PC-3 (cell line): Measurements from ENCODE around the gene TEAD1. TPM values are rescaled to one million over a fixed set of nuclear protein-coding genes. Genes with fewer than 3 reads are reported as not detected.
A peak's percentile ranks its signal among the peaks of the same experiment; 100 is the strongest.

Experiments used
- ATAC-seq: fragments of 200-7000 bp; cut with Tn5 transposase; 2 replicates; pipeline ENCODE4 v1.9.1; 2020; ENCODE audit warnings: mild to moderate bottlenecking, moderate library complexity
- Bru-seq: library from RNA; stranded (reverse); fragments of 400-500 nt; gene quantifications from one replicate; lab custom pipeline; 2021; lab: Mats Ljungman, UMichigan
- BruChase-seq, 2 experiments: library from RNA; stranded (reverse); fragments of 400-500 nt; gene quantifications; one replicate each; lab custom pipeline; 2021; lab: Mats Ljungman, UMichigan
- BruUV-seq: library from RNA; stranded (reverse); fragments of 400-500 nt; replicated peaks from 2 replicates; lab custom pipeline; 2021; lab: Mats Ljungman, UMichigan
- CTCF ChIA-PET: fragments of 300-600 bp; sonication (Branson Sonifier 250); formaldehyde crosslinking; loops from one replicate; lab custom pipeline; 2022; ENCODE audit warnings: antibody characterized with exemption; lab: Charles Lee
- POLR2A ChIA-PET: fragments of 300-600 bp; sonication (Branson Sonifier 250); formaldehyde crosslinking; loops from one replicate; lab custom pipeline; 2022; ENCODE audit warnings: antibody characterized with exemption; ENCODE audit not compliant: unreplicated experiment; lab: Charles Lee
- DNase-seq: peaks from one replicate; pipeline ENCODE4 v3.0.0-alpha.2; 2015
- H2AFZ ChIP-seq: fragments of 300-600 bp; sonication (generic); 2 replicates; pipeline ENCODE4 v1.6.0; 2016; ENCODE audit warnings: antibody characterized with exemption, low read length
- H3F3A ChIP-seq: fragments of 300-600 bp; sonication (generic); one replicate; pipeline ENCODE4 v1.6.0; 2017; ENCODE audit warnings: antibody characterized with exemption, low read length, control low read depth, mild to moderate bottlenecking; ENCODE audit not compliant: unreplicated experiment
- H3K27ac ChIP-seq: fragments of 300-600 bp; sonication (generic); 2 replicates; pipeline ENCODE4 v1.5.1; 2016; ENCODE audit warnings: mild to moderate bottlenecking, low read length
- H3K27me3 ChIP-seq: fragments of 300-600 bp; sonication (generic); 2 replicates; pipeline ENCODE4 v1.6.1; 2016; ENCODE audit warnings: low read length, mixed read lengths
- H3K36me3 ChIP-seq: fragments of 300-600 bp; sonication (generic); 2 replicates; pipeline ENCODE4 v1.6.1; 2016; ENCODE audit warnings: low read depth, mixed run types, low read length, mixed read lengths
- H3K4me1 ChIP-seq: fragments of 300-600 bp; sonication (generic); 2 replicates; pipeline ENCODE4 v1.5.1; 2016; ENCODE audit warnings: low read length; ENCODE audit not compliant: insufficient read depth
- H3K4me2 ChIP-seq: fragments of 300-600 bp; sonication (generic); 2 replicates; pipeline ENCODE4 v1.6.0; 2016; ENCODE audit warnings: low read length
- H3K4me3 ChIP-seq: fragments of 300-600 bp; sonication (generic); 2 replicates; pipeline ENCODE4 v1.5.1; 2016; ENCODE audit warnings: mild to moderate bottlenecking, low read length, mixed read lengths
- H3K79me2 ChIP-seq: fragments of 300-600 bp; sonication (generic); 2 replicates; pipeline ENCODE4 v1.6.1; 2017; ENCODE audit warnings: low read length, mixed read lengths
- H3K9ac ChIP-seq: fragments of 300-600 bp; sonication (generic); 2 replicates; pipeline ENCODE4 v1.6.0; 2016; ENCODE audit warnings: mild to moderate bottlenecking, low read length
- H3K9me2 ChIP-seq: fragments of 300-600 bp; sonication (generic); replicated peaks from 2 replicates; pipeline ENCODE4 v1.6.1; 2016; ENCODE audit warnings: mixed run types, low read length, mixed read lengths
- H3K9me3 ChIP-seq: fragments of 300-600 bp; sonication (generic); 2 replicates; pipeline ENCODE4 v1.6.1; 2016; ENCODE audit warnings: low read length, mixed read lengths
- H4K20me1 ChIP-seq: fragments of 300-600 bp; sonication (generic); 2 replicates; pipeline ENCODE4 v1.6.1; 2016; ENCODE audit warnings: low read length, mixed read lengths
- EZH2 ChIP-seq: fragments of 300-600 bp; sonication (generic); IDR thresholded peaks from one replicate; pipeline ENCODE4 v1.6.1; 2017; ENCODE audit warnings: antibody characterized with exemption, mild to moderate bottlenecking, low read length; ENCODE audit not compliant: unreplicated experiment
- EZH2phosphoT487 ChIP-seq: fragments of 300-600 bp; sonication (generic); IDR thresholded peaks from 2 replicates; pipeline ENCODE4 v1.6.1; 2018; ENCODE audit warnings: mild to moderate bottlenecking, antibody characterized with exemption, low read length, borderline replicate concordance
- intact Hi-C: fragments of 100-400 bp; cut with micrococcal nuclease; formaldehyde crosslinking; loops from 2 replicates; pipeline ENCODE4 v1.9.0; 2023
- long read RNA-seq: library from polyadenylated mRNA; unstranded; transcript quantifications from one replicate; pipeline ENCODE4 v2.0.0, GENCODE V29; 2021; ENCODE audit not compliant: unreplicated experiment
- total RNA-seq: library from RNA; depleted of rRNA; stranded (reverse); fragments of >200 nt; gene quantifications from 2 replicates; pipeline ENCODE4 v1.2.3, GENCODE V29; 2014; rRNA removed
- TF ChIP-seq, protein P1 (sequence below): fragments of 300-600 bp; sonication (generic); conservative IDR thresholded peaks from 2 replicates; pipeline ENCODE4 v1.5.1; 2017; ENCODE audit warnings: antibody characterized with exemption, low read depth, mild to moderate bottlenecking, low read length

Gene TEAD1
- total RNA-seq = 70.2 and 148 TPM in 2 replicates
- Bru-seq, nascent RNA = percentile 91 among the genes with signal in this experiment
- BruChase-seq, experiment 1, labeled RNA remaining after a 6-hour chase = percentile 85 among the genes with signal in this experiment
- BruChase-seq, experiment 2, labeled RNA remaining after a 2-hour chase = percentile 84 among the genes with signal in this experiment
- long read RNA-seq, full-length matches to known transcripts = 2 of 80 reads
- long read RNA-seq, partial matches to known transcripts = 8 of 80 reads
- long read RNA-seq, other reads (novel, unspliced or antisense) = 70 of 80 reads

DNA sequence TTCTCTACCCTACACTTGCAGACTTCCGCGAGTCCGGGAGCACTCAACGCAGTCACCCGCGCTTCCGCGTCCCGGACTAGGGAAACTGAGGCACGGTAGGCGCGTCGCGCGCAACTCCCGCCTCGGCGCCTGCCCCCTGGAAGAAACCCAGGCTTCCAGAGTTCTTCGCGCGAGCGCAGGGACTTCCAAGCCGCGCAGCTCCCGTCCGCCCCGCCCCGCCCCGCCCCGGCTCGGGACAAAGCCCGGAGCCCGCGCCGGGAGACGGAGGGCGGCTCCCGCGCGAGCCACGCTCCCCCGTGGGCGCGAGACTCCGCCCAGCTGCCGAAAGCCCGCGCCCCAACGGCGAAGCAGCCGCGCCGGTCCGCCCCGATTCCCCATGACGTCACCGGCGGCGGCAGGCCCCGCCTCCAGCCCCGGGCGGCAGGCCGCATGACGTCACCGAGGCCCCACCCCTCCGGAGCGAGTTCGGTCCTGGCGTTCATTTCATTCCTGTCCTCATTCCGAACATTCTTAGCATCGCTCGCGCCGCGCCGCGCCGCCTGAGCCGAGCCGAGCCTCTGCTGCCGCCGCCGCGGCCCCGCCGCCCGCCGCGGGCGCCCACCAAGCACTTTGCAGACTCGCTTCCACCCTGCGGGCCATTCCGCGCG is at the start of gene TEAD1:
TSS of gene TEAD1 (plus strand) at position 498 of the 647 bp plus-strand sequence.
- H3K9me3 ChIP-seq = no peaks in the 10 kb centered on the region
- H3K4me2 ChIP-seq = peak within 1 kb of the TSS; percentile 96
- TF ChIP-seq EZH2phosphoT487 (no peak), EZH2 (no peak)
- TF ChIP-seq, protein P1, sequence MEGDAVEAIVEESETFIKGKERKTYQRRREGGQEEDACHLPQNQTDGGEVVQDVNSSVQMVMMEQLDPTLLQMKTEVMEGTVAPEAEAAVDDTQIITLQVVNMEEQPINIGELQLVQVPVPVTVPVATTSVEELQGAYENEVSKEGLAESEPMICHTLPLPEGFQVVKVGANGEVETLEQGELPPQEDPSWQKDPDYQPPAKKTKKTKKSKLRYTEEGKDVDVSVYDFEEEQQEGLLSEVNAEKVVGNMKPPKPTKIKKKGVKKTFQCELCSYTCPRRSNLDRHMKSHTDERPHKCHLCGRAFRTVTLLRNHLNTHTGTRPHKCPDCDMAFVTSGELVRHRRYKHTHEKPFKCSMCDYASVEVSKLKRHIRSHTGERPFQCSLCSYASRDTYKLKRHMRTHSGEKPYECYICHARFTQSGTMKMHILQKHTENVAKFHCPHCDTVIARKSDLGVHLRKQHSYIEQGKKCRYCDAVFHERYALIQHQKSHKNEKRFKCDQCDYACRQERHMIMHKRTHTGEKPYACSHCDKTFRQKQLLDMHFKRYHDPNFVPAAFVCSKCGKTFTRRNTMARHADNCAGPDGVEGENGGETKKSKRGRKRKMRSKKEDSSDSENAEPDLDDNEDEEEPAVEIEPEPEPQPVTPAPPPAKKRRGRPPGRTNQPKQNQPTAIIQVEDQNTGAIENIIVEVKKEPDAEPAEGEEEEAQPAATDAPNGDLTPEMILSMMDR = no peak
- peak within 1 kb of the TSS; percentile 63 for H3K27ac ChIP-seq
- DNase-seq = peak; percentile 93
- H3K27me3 ChIP-seq = no peaks in the 10 kb centered on the region
- H3K36me3 ChIP-seq = no peaks in the 10 kb centered on the region; the same call in 1 of the 2 replicates
- H3K9me2 ChIP-seq = no peaks in the 10 kb centered on the region
- H3K79me2 ChIP-seq = peaks cover 41% of the 10 kb centered on the region
- ChIA-PET CTCF (no interaction called here), POLR2A (interaction anchor here (0.5 to 1.1 kb wide), 6 partner anchors 19 to 348 kb away, joined by 4 to 8 read pairs (median 6); no protein-coding TSS in a partner anchor)
- H3K4me1 ChIP-seq = peaks cover 32% of the 10 kb centered on the region
- H4K20me1 ChIP-seq = peaks cover 29% of the 10 kb centered on the region
- no TSS peak for BruUV-seq
- H3F3A ChIP-seq = no peaks in the 10 kb centered on the region
- intact Hi-C loops = loop anchor here (1.0 to 5.0 kb wide), 4 partner anchors 19 to 262 kb away; no protein-coding TSS in a partner anchor
- peak within 1 kb of the TSS; percentile 97 for H3K4me3 ChIP-seq
- H3K9ac ChIP-seq = peak within 1 kb of the TSS; percentile 90
- H2AFZ ChIP-seq = peak within 1 kb of the TSS; percentile 82
- ATAC-seq = peak; percentile 80

DNA sequence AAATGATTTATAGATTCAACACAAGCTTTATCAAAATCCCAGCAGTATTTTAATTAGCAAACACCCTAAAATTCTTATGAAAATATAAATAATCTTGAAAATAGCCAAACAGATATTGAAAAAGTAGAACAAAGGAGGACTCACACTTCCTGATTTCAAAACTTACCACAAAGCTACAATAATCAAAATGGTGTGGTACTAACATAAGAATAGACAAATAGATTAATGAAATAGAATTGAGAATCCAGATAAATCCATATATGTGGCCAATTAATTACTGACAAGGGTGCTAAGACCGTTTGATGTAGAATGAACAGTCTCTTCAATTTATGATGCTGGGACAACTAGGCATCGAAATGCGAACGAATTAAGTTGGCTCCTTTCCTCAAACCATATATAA is 49.6 kb upstream of the TEAD1 start:
- DNase-seq (no peak), ATAC-seq (no peak)
- H2AFZ ChIP-seq = no peak overlapping the region
- no peaks in the 10 kb centered on the region for H4K20me1 ChIP-seq
- no TSS peak for BruUV-seq
- H3K9ac ChIP-seq = no peak overlapping the region
- TF ChIP-seq EZH2phosphoT487 (no peak), EZH2 (no peak)
- TF ChIP-seq, protein P1 = no peak
- intact Hi-C loops = no loop called here
- POLR2A ChIA-PET = no interaction called here
- peaks cover 15% of the 10 kb centered on the region for H3K4me1 ChIP-seq
- no peaks in the 10 kb centered on the region for H3F3A ChIP-seq
- H3K27ac ChIP-seq = peak overlapping the region; percentile 92
- H3K79me2 ChIP-seq = no peaks in the 10 kb centered on the region
- H3K9me2 ChIP-seq = no peaks in the 10 kb centered on the region
- H3K27me3 ChIP-seq = no peaks in the 10 kb centered on the region
- peaks cover 7% of the 10 kb centered on the region; the same call in 1 of the 2 replicates for H3K9me3 ChIP-seq
- no peak overlapping the region for H3K4me2 ChIP-seq
- H3K4me3 ChIP-seq = no peak overlapping the region
- CTCF ChIA-PET = no interaction called here
- H3K36me3 ChIP-seq = peaks cover 5% of the 10 kb centered on the region; the same call in 1 of the 2 replicates
